ENCODE results near the gene UGT3A1. TPM values are rescaled to one million over a fixed set of nuclear protein-coding genes. Genes with fewer than 3 reads are reported as not detected.
"Not testable (repeated sequence)": the region's sequence is repeated elsewhere in the genome, so short reads cannot be mapped to it uniquely, and the experiment has no call there.

UGT3A1 gene
- total RNA-seq, 1 donor from 2014 or later: not detected

DNA sequence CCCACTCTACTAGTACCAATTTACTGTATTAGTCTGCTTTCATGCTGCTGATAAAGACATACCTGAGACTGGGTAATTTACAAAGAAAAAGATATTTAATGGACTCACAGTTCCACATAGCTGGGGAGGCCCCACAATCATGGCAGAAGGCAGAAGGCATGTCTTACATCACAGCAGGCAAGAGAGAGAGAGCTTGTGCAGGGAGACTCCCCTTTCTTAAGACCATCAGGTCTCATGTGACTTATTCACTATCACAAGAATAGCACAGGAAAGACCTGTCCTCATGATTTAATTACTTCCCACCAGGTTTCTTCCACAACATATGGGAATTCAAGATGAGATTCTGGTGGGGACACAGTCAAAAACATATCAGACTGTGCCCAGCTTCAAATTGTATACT lies 11.5 kb downstream of the UGT3A1 start:
- H3K9me3 Mint-ChIP-seq: peaks cover 51% of the 10 kb centered on the region
- H3K27me3 Mint-ChIP-seq (ENCODE audit: low read depth): no peaks in the 10 kb centered on the region
- no peak overlapping the region for H3K4me3 Mint-ChIP-seq
- peaks cover 4% of the 10 kb centered on the region for H3K36me3 Mint-ChIP-seq
- H3K27ac Mint-ChIP-seq: no peak overlapping the region
- no peaks in the 10 kb centered on the region for H3K4me1 Mint-ChIP-seq
- no peak for TF ChIP-seq CTCF (IDR thresholded peaks at IDR 0.05; ENCODE audit: unreplicated experiment)
- no peak for DNase-seq (ENCODE audit: low spot score in 2 of 2, unreplicated experiment in 2 of 2)

GRCh38 chr5:35976859-35977258 lies 14.3 kb downstream of the UGT3A1 start:
- not testable (repeated sequence) for DNase-seq (ENCODE audit: low spot score in 2 of 2, unreplicated experiment in 2 of 2)

GRCh38 chr5:35974570-35974969 lies 16.6 kb downstream of the UGT3A1 start:
- Mint-ChIP-seq H3K27me3 (ENCODE audit: low read depth) (peaks cover 5% of the 10 kb centered on the region), H3K4me3 (no peak overlapping the region), H3K4me1 (no peaks in the 10 kb centered on the region), H3K36me3 (no peaks in the 10 kb centered on the region), H3K9me3 (peaks cover 28% of the 10 kb centered on the region), H3K27ac (no peak overlapping the region)
- no peak for DNase-seq (ENCODE audit: low spot score in 2 of 2, unreplicated experiment in 2 of 2)
- no peak for TF ChIP-seq CTCF (IDR thresholded peaks at IDR 0.05; ENCODE audit: unreplicated experiment)

More at GRCh38 chr5:35976859-35977258, 14.3 kb downstream of the UGT3A1 start:
- not testable (repeated sequence) for H3K4me1 Mint-ChIP-seq; H3K36me3 Mint-ChIP-seq; H3K27me3 Mint-ChIP-seq (ENCODE audit: low read depth); H3K4me3 Mint-ChIP-seq; H3K27ac Mint-ChIP-seq
- H3K9me3 Mint-ChIP-seq: peaks cover 33% of the 10 kb centered on the region

GRCh38 chr5:35971878-35972210 lies 19.3 kb downstream of the UGT3A1 start:
- H3K27me3 Mint-ChIP-seq (ENCODE audit: low read depth): peaks cover 14% of the 10 kb centered on the region
- no peak overlapping the region for H3K27ac Mint-ChIP-seq

GRCh38 chr5:35971186-35971877 lies 19.9 kb downstream of the UGT3A1 start:
- Mint-ChIP-seq H3K36me3 (no peaks in the 10 kb centered on the region), H3K9me3 (peaks cover 16% of the 10 kb centered on the region), H3K4me1 (no peaks in the 10 kb centered on the region), H3K27ac (no peak overlapping the region), H3K4me3 (no peak overlapping the region), H3K27me3 (ENCODE audit: low read depth) (peaks cover 14% of the 10 kb centered on the region)
- no peak for DNase-seq (ENCODE audit: low spot score in 2 of 2, unreplicated experiment in 2 of 2)
- no peak for TF ChIP-seq CTCF (IDR thresholded peaks at IDR 0.05; ENCODE audit: unreplicated experiment)

More at GRCh38 chr5:35971878-35972210, 19.3 kb downstream of the UGT3A1 start:
- Mint-ChIP-seq H3K4me1 (no peaks in the 10 kb centered on the region), H3K4me3 (no peak overlapping the region), H3K36me3 (no peaks in the 10 kb centered on the region), H3K9me3 (peaks cover 16% of the 10 kb centered on the region)
- no peak for DNase-seq (ENCODE audit: low spot score in 2 of 2, unreplicated experiment in 2 of 2)
- no peak for TF ChIP-seq CTCF (IDR thresholded peaks at IDR 0.05; ENCODE audit: unreplicated experiment)

GRCh38 chr5:35963381-35963843 lies 27.8 kb downstream of the UGT3A1 start:
- peak; percentile 48 for TF ChIP-seq CTCF (IDR thresholded peaks at IDR 0.05; ENCODE audit: unreplicated experiment)
- no peak overlapping the region for H3K27ac Mint-ChIP-seq
- H3K9me3 Mint-ChIP-seq: peaks cover 15% of the 10 kb centered on the region
- DNase-seq (ENCODE audit: low spot score in 2 of 2, unreplicated experiment in 2 of 2): no peak
- no peak overlapping the region for H3K4me3 Mint-ChIP-seq
- H3K36me3 Mint-ChIP-seq: no peaks in the 10 kb centered on the region
- H3K4me1 Mint-ChIP-seq: no peaks in the 10 kb centered on the region
- peaks cover 23% of the 10 kb centered on the region for H3K27me3 Mint-ChIP-seq (ENCODE audit: low read depth)
